ENCODE measurements around the gene CCDC28B. TPM values are rescaled to one million over a fixed set of nuclear protein-coding genes. Genes with fewer than 3 reads are reported as not detected.
A peak's percentile ranks its signal among the peaks of the same experiment; 100 is the strongest.

Gene CCDC28B
- total and polyA plus RNA-seq, 8 donors = 7.2 to 31.5 (median 24.4) TPM

GRCh38 chr1:32239790-32240139 lies 39.4 kb downstream of the CCDC28B start:
- Histone ChIP-seq H3K27ac (peak overlapping the region in 1 of 2 donors; percentile 78), H3K4me3 (peak overlapping the region; percentile 59 to 67), H3K4me1 (peaks cover 13 to 24% of the 10 kb centered on the region in 2 donors), H3K9me3 (no peaks in the 10 kb centered on the region), H3K27me3 (peaks cover 0 to 22% of the 10 kb centered on the region in 2 donors), H3K36me3 (peaks cover 0 to 4% of the 10 kb centered on the region in 2 donors)
- ATAC-seq (no peak), DNase-seq (no peak)
- TF ChIP-seq, protein P1, sequence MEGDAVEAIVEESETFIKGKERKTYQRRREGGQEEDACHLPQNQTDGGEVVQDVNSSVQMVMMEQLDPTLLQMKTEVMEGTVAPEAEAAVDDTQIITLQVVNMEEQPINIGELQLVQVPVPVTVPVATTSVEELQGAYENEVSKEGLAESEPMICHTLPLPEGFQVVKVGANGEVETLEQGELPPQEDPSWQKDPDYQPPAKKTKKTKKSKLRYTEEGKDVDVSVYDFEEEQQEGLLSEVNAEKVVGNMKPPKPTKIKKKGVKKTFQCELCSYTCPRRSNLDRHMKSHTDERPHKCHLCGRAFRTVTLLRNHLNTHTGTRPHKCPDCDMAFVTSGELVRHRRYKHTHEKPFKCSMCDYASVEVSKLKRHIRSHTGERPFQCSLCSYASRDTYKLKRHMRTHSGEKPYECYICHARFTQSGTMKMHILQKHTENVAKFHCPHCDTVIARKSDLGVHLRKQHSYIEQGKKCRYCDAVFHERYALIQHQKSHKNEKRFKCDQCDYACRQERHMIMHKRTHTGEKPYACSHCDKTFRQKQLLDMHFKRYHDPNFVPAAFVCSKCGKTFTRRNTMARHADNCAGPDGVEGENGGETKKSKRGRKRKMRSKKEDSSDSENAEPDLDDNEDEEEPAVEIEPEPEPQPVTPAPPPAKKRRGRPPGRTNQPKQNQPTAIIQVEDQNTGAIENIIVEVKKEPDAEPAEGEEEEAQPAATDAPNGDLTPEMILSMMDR (IDR thresholded peaks at IDR 0.05) = no peak
- intact Hi-C loops (cut with DNase I) = no loop called here

- H3K9me3 ChIP-seq = no peaks in the 10 kb centered on the region
- peak overlapping the region; percentile 78 to 82 for H3K27ac ChIP-seq
- H3K27me3 ChIP-seq = peaks cover 0 to 22% of the 10 kb centered on the region in 2 donors
- peaks cover 13 to 24% of the 10 kb centered on the region in 2 donors for H3K4me1 ChIP-seq
- H3K36me3 ChIP-seq = no peaks in the 10 kb centered on the region
- peak overlapping the region; percentile 59 to 67 for H3K4me3 ChIP-seq
- intact Hi-C loops (cut with DNase I) = no loop called here
- peak; percentile 49 to 89 (median 74) for DNase-seq
- peak; percentile 88 for ATAC-seq
- TF ChIP-seq, protein P1 (IDR thresholded peaks at IDR 0.05) = peak in 1 of 2 donors; percentile 16
Observed at GRCh38 chr1:32240140-32240951, 40.0 kb downstream of the CCDC28B start.

DNA sequence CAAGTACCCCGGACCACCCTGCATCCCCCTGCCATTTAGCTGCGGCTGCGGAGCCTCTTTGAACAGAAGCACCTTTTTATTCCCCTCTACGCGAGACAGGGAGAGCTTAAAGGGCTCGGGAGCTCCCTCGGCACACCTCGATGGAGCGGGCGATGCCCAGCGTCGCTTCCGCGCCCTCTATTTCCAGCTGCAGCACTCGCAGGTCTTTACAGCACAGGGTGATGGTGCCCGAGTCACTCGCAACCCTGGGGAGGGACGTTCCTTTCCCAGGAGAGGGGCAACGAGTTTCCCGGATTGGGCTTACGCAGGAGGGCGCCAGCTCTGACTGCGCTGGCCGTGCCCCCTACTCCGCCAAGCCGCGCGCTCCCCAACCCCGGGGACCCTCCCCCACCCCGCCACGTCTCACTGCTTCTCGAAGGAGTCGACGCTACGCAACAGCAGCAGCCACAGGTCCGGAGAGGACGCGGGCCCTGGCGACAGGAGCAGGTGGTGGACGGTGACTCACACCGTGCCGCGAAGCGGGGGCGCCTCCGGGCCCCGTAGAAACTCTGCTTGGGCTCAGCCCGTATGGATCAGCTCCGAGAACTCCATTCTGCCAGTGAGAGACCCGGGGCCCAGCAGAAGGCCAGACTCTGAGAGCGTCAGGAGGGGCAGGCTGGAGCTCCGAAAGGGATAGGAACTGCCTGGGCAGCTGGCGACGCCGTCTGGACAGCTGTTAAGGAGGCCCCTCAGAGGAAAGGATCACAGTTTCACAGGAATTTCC lies 40.8 kb downstream of the CCDC28B start:
- DNase-seq (peak; percentile 57 to 86 (median 75)), ATAC-seq (peak; percentile 72)
- peak overlapping the region; percentile 59 to 67 for H3K4me3 ChIP-seq
- TF ChIP-seq, protein P1 (IDR thresholded peaks at IDR 0.05) = no peak
- intact Hi-C loops (cut with DNase I) = no loop called here
- peaks cover 0 to 22% of the 10 kb centered on the region in 2 donors for H3K27me3 ChIP-seq
- H3K27ac ChIP-seq = peak overlapping the region; percentile 78 to 82
- no peaks in the 10 kb centered on the region for H3K9me3 ChIP-seq
- H3K4me1 ChIP-seq = peaks cover 13 to 32% of the 10 kb centered on the region in 2 donors
- H3K36me3 ChIP-seq = no peaks in the 10 kb centered on the region

- Histone ChIP-seq H3K27ac (peak overlapping the region in 1 of 2 donors; percentile 37), H3K27me3 (peaks cover 0 to 22% of the 10 kb centered on the region in 2 donors), H3K4me3 (peak overlapping the region in 1 of 2 donors; percentile 11), H3K9me3 (no peaks in the 10 kb centered on the region), H3K36me3 (no peaks in the 10 kb centered on the region), H3K4me1 (peaks cover 13 to 42% of the 10 kb centered on the region in 2 donors)
- no peak for ATAC-seq
- TF ChIP-seq, protein P1 (IDR thresholded peaks at IDR 0.05) = no peak
- intact Hi-C loops (cut with DNase I) = no loop called here
- peak in 1 of 4 donors; percentile 67 for DNase-seq
Observed at GRCh38 chr1:32242341-32242851, 42.0 kb downstream of the CCDC28B start.
